ENCODE data around the gene KDM4C. TPM values are rescaled to one million over a fixed set of nuclear protein-coding genes. Genes with fewer than 3 reads are reported as not detected.

Gene KDM4C
- total and polyA plus RNA-seq, 2 of the 4 experiments (the other 2 are of a cell fraction), result 11.8 to 23.8 TPM

GRCh38 chr9:7075154-7075553 lies 317.4 kb downstream of the KDM4C start:
- Histone ChIP-seq H4K5ac (ENCODE audit: low read depth, low read length) (no peak overlapping the region), H3K79me1 (ENCODE audit: low read depth in 1 of 2, low read length in 2 of 2) (no peaks in the 10 kb centered on the region), H3K18ac (ENCODE audit: low read depth, low read length) (no peak overlapping the region), H4K8ac (ENCODE audit: low read depth in 2 of 2, low read length in 2 of 2) (no peak overlapping the region), H3K56ac (ENCODE audit: extremely low read depth, insufficient read depth, low read length) (no peak overlapping the region), H2BK20ac (ENCODE audit: low read depth, low read length) (no peak overlapping the region), H2BK5ac (ENCODE audit: low read depth, low read length, poor library complexity, severe bottlenecking) (no peak overlapping the region), H4K20me1 (ENCODE audit: insufficient read depth, low read length) (no peaks in the 10 kb centered on the region), H3K4ac (ENCODE audit: low read depth, low read length) (no peak overlapping the region), H2AFZ (replicated peaks; ENCODE audit: low read length, poor library complexity) (no peak overlapping the region), H3K27ac (ENCODE audit: insufficient read depth, low read length) (no peak overlapping the region), H2AK9ac (replicated peaks; ENCODE audit: low read depth, low read length, poor library complexity) (no peak overlapping the region), H3K9ac (ENCODE audit: low read depth, low read length) (no peak overlapping the region), H3K23ac (ENCODE audit: low read depth, low read length) (no peak overlapping the region), H3K9me3 (ENCODE audit: control insufficient read depth, insufficient read depth, low read length) (no peaks in the 10 kb centered on the region), H2BK15ac (ENCODE audit: low read depth, low read length) (no peak overlapping the region), H4K91ac (ENCODE audit: insufficient read depth, low read depth, low read length) (no peak overlapping the region), H3K9me1 (ENCODE audit: insufficient read depth, low read length) (no peaks in the 10 kb centered on the region), H3K4me2 (ENCODE audit: low read depth, low read length) (no peak overlapping the region), H3K27me3 (ENCODE audit: control insufficient read depth, insufficient read depth, low read length) (no peaks in the 10 kb centered on the region), H3K4me1 (ENCODE audit: control insufficient read depth, insufficient read depth, low read length) (0 out of 2 replicates have a peak, but pooled peaks cover 2% of the 10 kb centered on the region), H2BK120ac (ENCODE audit: low read depth, low read length) (no peak overlapping the region), H3K4me3 (ENCODE audit: insufficient read depth, low read depth, low read length) (no peak overlapping the region), H2AK5ac (ENCODE audit: low read depth, low read length) (no peak overlapping the region), H3K14ac (replicated peaks; ENCODE audit: low read depth, low read length) (no peak overlapping the region), H3K36me3 (ENCODE audit: control insufficient read depth, insufficient read depth, low read length) (peaks cover 5% of the 10 kb centered on the region; the same call in 1 of the 2 replicates)
- in situ Hi-C loops (cut with MboI; ENCODE audit: low sequenced_read_pairs) (no loop called here), dilution Hi-C loops (cut with HindIII; ENCODE audit: low sequenced_read_pairs, unreplicated experiment) (no loop called here), intact Hi-C loops (cut with micrococcal nuclease) (no loop called here)
- BruUV-seq (replicated peaks), result no TSS peak
- ChIA-PET CTCF (interaction anchor here (0.6 kb wide), 2 partner anchors 8 to 106 kb away, joined by 3 read pairs; no protein-coding TSS in a partner anchor), POLR2A (ENCODE audit: unreplicated experiment) (no interaction called here)
- DNase-seq (no peak), ATAC-seq (ENCODE audit: low read depth) (no peak)
- TF ChIP-seq FOS (IDR thresholded peaks at IDR 0.05; ENCODE audit: low read depth, low read length), result no peak
- TF ChIP-seq MAZ (IDR thresholded peaks at IDR 0.05; ENCODE audit: borderline replicate concordance, low read depth, low read length), result no peak
- no peak for TF ChIP-seq CTCF (conservative IDR thresholded peaks at IDR 0.05; ENCODE audit: low read depth, low read length)
- no peak for TF ChIP-seq CEBPB (IDR thresholded peaks at IDR 0.05; ENCODE audit: low read depth, low read length)
- no peak for TF ChIP-seq NFE2L2 (IDR thresholded peaks at IDR 0.05; ENCODE audit: low read depth, low read length)
- TF ChIP-seq RFX5 (IDR thresholded peaks at IDR 0.05; ENCODE audit: low read depth, low read length), result no peak
- no peak for TF ChIP-seq POLR2A (IDR thresholded peaks at IDR 0.05; ENCODE audit: low read depth, low read length)
- no peak for TF ChIP-seq ELK1 (IDR thresholded peaks at IDR 0.05; ENCODE audit: borderline replicate concordance, low read depth, low read length)
- no peak for TF ChIP-seq MAFK (IDR thresholded peaks at IDR 0.05; ENCODE audit: low read depth, low read length)
- TF ChIP-seq MXI1 (IDR thresholded peaks at IDR 0.05; ENCODE audit: borderline replicate concordance, low read depth, low read length), result no peak
- no peak for TF ChIP-seq BHLHE40 (IDR thresholded peaks at IDR 0.05; ENCODE audit: low read depth, low read length)
- TF ChIP-seq RAD21 (IDR thresholded peaks at IDR 0.05; ENCODE audit: low read length), result no peak
- TF ChIP-seq CHD1 (IDR thresholded peaks at IDR 0.05; ENCODE audit: low read depth, low read length), result no peak
- TF ChIP-seq SMC3 (IDR thresholded peaks at IDR 0.05; ENCODE audit: low read depth, low read length), result no peak
- no peak for TF ChIP-seq RCOR1 (IDR thresholded peaks at IDR 0.05; ENCODE audit: insufficient replicate concordance, low read length)
- no peak for TF ChIP-seq USF2 (IDR thresholded peaks at IDR 0.05; ENCODE audit: low read depth, low read length)
- no CpG with 5 or more reads among the region's 7 CpGs for WGBS, 2 experiments (ENCODE audit: extremely low coverage in 2 of 2, insufficient read length in 1 of 2)
